ENCODE measurements around the gene DDRGK1.

Gene DDRGK1

GRCh38 chr20:3235666-3236324 is 31.3 kb upstream of the DDRGK1 start:
- no peak for DNase-seq (ENCODE audit: low read depth in 2 of 2)

- no peak for DNase-seq (ENCODE audit: low read depth in 2 of 2)
Observed at GRCh38 chr20:3233991-3234498, 29.6 kb upstream of the DDRGK1 start.

- DNase-seq (ENCODE audit: low read depth in 2 of 2): no peak
Observed at GRCh38 chr20:3233131-3233990, 28.9 kb upstream of the DDRGK1 start.

GRCh38 chr20:3231889-3232588 is 27.6 kb upstream of the DDRGK1 start:
- DNase-seq (ENCODE audit: low read depth in 2 of 2): no peak

GRCh38 chr20:3231116-3231515 is 26.6 kb upstream of the DDRGK1 start:
- DNase-seq (ENCODE audit: low read depth in 2 of 2): no peak

- DNase-seq (ENCODE audit: low read depth in 2 of 2): no peak
Observed at GRCh38 chr20:3229798-3230197, 25.3 kb upstream of the DDRGK1 start.

- DNase-seq (ENCODE audit: low read depth in 2 of 2): no peak
Observed at GRCh38 chr20:3229158-3229557, 24.7 kb upstream of the DDRGK1 start.

- no peak for DNase-seq (ENCODE audit: low read depth in 2 of 2)
Observed at GRCh38 chr20:3228750-3229032, 24.2 kb upstream of the DDRGK1 start.

GRCh38 chr20:3227936-3228749 is 23.7 kb upstream of the DDRGK1 start:
- no peak for DNase-seq (ENCODE audit: low read depth in 2 of 2)

- DNase-seq (ENCODE audit: low read depth in 2 of 2): no peak
Observed at GRCh38 chr20:3227506-3227905, 23.0 kb upstream of the DDRGK1 start.

- DNase-seq (ENCODE audit: low read depth in 2 of 2): no peak
Observed at GRCh38 chr20:3226864-3227263, 22.4 kb upstream of the DDRGK1 start.

- no peak for DNase-seq (ENCODE audit: low read depth in 2 of 2)
Observed at GRCh38 chr20:3226093-3226492, 21.6 kb upstream of the DDRGK1 start.

- no peak for DNase-seq (ENCODE audit: low read depth in 2 of 2)
Observed at GRCh38 chr20:3224681-3225421, 20.4 kb upstream of the DDRGK1 start.

- no peak for DNase-seq (ENCODE audit: low read depth in 2 of 2)
Observed at GRCh38 chr20:3223994-3224680, 19.7 kb upstream of the DDRGK1 start.

- DNase-seq (ENCODE audit: low read depth in 2 of 2): no peak
Observed at GRCh38 chr20:3223651-3223993, 19.1 kb upstream of the DDRGK1 start.

- DNase-seq (ENCODE audit: low read depth in 2 of 2): no peak
Observed at GRCh38 chr20:3222635-3223600, 18.4 kb upstream of the DDRGK1 start.

- DNase-seq (ENCODE audit: low read depth in 2 of 2): no peak
Observed at GRCh38 chr20:3221398-3222226, 17.1 kb upstream of the DDRGK1 start.

- peak; percentile 38 to 52 for DNase-seq (ENCODE audit: low read depth in 2 of 2)
Observed at GRCh38 chr20:3218307-3218988, 14.0 kb upstream of the DDRGK1 start.
